Fibroblast of skin of scalp (primary cell): ENCODE measurements around the gene AWAT2. TPM values are rescaled to one million over a fixed set of nuclear protein-coding genes. Genes with fewer than 3 reads are reported as not detected.

Source experiments
- DNase-seq: peaks from one replicate; pipeline ENCODE4 v3.0.0-alpha.2; 2013
- polyA plus RNA-seq, 2 experiments: library from polyadenylated mRNA; unstranded; fragments of 120-200 nt; gene quantifications; one replicate each; pipeline ENCODE4 v1.2.1, GENCODE V29; 2013; ENCODE audit not compliant: insufficient read length in 2 of 2

The AWAT2 gene, protein sequence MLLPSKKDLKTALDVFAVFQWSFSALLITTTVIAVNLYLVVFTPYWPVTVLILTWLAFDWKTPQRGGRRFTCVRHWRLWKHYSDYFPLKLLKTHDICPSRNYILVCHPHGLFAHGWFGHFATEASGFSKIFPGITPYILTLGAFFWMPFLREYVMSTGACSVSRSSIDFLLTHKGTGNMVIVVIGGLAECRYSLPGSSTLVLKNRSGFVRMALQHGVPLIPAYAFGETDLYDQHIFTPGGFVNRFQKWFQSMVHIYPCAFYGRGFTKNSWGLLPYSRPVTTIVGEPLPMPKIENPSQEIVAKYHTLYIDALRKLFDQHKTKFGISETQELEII
- 0.16 TPM for polyA plus RNA-seq (2013, experiment 1 of 2; ENCODE audit: insufficient read length)
- 0.10 TPM for polyA plus RNA-seq (2013, experiment 2 of 2; ENCODE audit: insufficient read length)

DNA sequence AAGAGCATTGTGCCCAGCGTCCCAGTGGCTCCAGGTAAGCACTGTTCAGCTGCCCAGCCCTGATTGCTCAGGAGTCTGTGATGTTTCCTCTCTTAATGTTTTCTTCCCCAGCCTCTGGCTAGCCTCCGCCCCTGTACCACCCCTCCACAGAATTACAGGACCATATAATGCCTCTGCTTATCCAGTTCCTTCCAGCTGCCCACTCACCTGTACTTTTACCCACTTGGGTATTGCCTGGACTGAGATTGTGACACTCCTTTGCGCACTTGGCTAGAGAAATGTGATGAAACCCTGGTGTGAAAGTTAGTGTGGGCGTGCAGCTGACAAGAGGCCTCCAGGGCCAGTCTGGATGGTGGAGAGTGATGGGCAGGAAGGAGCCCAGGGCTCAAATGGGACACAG, at the start of gene AWAT2:
Gene AWAT2, minus strand, starts transcription at position 14 of the 400 bp plus-strand sequence. Its CDS starts 6 bp downstream, at position 8.
- no peak for DNase-seq

DNA sequence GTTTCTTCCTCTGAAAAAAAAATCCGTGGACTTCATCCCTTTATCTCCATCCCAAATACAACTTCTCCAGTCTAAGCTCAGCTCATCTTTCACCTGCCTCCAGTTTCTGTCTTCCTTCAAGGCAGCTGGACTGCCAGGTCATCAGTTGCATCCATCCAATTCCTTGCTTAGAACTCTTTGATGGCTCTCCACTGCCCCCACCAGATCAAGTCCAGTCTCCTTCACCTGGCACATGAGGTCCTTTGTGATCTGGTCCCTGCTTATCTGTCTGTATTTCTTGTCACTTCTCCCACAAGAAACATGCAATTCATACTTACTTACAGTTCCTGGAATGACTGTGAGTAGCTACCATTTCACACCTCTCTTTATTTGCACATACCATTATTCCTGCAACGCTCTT, 46.3 kb upstream of the AWAT2 start:
- DNase-seq, result peak; percentile 19

DNA sequence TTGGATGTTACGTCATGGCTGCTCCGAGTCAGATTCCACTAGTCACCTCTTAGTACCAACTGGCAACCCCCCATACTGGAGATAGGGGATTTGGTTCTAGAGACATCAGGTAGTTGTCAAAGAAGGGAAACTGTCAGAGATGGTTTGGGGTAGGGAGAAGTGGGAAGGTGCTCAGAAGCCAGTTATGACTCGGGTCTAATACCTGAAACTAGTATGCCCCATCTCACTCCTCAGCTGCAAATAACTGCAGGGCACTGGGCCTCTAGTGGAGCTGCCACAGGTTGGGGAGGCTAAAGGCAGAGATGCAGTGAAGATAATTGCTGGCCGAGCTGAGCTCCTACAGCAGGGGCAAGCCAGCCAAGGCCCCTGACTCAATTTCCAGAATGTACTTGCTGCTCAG, 42.5 kb upstream of the AWAT2 start:
- no peak for DNase-seq

DNA sequence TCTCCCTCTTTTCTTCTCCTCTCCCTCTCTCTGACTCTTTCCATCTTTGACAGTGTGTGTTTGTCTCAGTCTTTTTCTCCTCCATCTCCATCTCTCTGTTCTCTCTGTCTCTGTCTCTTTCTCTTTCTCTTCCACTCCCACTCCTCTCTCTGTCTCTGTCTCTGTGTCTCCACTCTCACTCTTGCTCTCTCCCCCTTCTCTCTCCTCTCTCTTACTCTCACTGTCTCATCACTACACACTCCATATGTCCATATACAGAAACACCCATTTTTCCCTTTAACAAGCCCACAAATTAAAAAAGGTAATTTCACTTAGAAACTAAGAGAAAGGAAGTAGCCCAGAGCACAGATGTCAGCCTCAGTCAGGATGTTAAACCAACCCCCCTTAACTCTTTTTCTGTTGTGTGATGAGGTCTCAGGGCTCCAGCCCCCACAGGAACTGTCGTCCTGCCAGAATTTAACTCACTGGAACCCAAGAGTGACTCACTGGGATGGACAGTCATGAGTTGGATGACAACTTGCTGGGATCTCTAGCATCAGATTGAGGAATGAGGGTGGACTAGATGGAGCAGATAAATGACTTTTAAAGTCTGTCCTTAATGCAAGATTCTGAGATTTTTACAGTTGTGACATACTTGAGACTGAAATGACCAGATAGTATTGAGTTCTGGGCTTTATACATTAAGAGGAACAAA, 40.0 kb upstream of the AWAT2 start:
- peak; percentile 82 for DNase-seq

DNA sequence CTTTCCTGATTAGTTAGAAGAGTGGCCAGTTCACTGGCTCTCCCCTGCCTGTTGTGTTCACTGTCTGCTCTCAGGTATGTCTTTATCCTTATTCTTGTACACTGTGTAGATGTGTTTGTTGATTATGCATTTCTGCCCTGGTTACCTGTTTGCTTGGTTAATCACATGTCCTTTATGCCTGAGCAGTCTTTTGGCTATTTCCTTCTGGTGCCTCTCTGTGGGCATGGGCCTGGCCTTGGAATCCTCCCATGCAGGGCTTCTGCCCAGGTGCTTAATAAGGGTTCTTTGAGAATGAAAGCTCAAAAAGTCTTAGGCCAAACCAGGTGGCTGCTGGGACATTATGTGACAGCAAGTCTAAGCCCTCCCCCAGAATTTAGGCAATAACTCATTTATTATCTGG, 39.0 kb upstream of the AWAT2 start:
- no peak for DNase-seq

DNA sequence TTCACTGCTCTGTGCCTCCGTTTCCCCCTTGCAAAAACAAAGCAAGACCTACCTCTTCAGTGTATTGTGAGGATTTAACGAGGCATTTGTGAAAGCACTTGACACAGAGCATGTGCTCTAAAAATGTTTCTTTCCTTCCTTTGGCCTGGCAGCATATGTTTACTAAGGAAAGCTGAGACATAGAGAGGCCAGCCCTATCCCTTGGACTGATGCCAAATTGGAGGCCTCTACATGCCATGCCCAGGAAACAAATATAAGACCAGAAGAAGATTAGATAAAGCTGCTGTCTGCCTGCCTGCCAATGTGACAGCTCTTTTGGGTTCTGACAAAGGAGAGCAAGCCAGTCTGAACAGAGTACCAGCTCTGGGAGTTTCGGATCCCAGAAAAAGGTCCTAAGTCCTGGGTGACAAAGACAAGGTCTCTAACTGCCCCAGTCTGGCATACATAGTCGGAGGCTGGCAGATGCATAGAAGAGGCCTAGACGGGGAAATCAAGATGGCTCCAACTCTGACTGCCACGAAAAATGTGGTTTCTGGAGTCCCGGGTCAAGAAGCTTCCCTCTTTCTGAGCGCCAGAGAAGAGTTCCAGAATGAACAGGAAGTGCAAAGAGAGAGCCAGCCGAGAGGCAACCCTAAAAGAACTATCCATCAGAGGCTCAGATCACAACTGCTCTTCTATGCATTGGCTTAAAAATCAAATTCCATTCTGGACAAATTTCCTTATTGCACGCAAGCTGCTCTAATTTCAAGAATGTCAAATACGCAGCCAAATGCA, 38.3 kb upstream of the AWAT2 start:
- DNase-seq, result peak; percentile 48

DNA sequence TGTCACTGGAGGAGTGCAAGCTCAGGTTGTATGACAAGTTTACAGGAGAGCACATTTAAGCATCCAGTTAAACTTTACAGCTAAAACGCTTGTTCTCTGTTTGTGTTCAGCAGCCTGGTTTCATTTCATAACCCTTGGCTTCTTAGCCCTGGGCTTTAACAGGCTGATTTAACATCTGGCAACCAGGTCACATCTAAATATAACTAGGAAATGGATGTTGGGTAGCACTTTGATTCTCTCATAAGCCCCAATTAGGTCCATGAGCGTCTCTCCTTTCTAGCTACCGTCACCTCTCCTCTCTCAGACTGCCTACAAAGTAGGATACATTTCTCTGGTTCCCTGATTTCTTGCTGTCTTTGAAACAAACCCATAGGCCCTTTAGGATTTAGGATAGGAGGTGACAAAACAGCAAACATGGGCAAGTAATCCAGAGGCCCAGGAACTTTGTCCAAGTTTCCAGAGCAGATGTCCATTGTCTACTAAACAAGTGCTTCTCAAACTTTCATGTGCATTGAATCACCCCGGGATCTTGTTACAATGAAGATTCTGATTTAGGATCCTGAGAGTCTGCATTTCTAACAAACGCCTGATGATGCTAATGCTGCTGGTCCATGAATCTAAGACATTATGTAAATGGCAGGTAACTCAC, 35.0 kb upstream of the AWAT2 start:
- no peak for DNase-seq

DNA sequence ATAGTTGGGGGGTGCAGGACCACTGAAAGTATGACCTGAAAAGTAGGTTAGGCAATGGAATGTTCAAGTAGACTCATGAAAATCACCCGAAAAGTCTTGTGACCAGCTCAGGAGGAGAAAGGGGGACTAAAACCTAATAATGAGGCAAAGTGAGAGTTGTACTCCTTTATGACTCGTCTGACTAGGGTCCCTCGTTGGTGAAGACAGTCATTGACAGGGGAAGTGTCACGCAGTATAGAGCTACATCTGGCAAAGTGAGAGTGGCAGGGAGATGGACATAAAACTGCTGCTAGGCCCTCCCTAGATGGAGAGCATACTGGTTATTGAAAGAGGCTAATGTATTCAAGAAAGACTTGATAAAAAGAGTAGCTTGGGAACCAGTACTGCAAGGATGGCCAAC, 33.0 kb upstream of the AWAT2 start:
- DNase-seq, result no peak

DNA sequence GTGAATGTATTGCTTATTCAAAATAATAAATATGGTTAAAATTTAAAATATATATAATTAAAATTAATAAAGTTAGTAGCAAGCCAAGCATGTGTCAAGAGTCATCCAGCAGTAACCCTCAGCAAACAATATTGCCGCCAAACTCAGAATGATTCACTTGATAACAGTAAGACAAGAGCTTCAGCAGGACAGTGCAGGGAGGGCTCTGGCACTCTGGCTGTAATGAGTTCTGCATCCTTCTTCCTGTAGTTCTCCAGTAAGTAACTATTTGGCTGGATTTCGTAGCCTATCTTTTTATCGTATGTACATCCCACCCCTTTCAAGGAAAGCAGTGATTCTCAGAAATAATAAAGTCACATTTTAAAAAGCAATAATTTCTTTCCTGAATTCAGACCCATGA, 30.1 kb upstream of the AWAT2 start:
- no peak for DNase-seq

DNA sequence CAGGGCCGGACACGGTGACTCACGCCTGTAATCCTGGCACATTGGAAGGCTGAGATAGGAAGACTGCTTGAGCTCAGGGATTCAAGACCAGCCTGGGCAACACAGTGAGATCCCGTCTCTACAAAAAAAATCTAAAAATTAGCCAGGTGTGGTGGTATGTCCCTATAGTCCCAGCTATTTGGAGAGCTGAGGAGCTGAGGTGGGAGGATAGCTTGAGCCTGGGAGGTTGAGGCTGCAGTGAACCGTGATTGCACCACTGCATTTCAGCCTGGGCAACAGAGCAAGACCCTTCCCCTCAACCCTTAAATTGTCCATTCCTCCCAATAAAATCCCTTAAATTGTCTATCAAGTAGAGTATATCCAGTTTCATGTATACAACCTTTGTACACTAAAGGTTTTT, 29.6 kb upstream of the AWAT2 start:
- DNase-seq, result no peak

DNA sequence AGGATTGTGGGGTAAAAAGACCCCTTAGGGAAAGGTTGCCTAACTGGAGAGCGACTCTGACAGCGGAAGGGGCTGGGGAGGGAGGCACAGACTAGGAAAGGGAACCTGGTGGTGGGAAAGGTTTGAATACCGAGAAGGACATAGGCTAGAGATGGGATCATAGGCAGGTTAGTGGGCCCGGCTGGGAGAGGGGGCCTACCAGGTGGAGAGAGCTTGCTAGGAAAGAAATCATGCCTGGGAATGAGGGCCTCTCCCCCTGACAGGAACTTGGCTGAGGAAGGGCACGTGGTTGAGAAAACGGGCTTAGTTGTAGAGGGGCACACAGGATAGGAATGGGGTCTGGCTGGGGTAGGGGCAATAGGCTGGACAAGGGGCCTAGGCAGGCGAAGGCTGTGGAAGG, 16.9 kb upstream of the AWAT2 start:
- no peak for DNase-seq

DNA sequence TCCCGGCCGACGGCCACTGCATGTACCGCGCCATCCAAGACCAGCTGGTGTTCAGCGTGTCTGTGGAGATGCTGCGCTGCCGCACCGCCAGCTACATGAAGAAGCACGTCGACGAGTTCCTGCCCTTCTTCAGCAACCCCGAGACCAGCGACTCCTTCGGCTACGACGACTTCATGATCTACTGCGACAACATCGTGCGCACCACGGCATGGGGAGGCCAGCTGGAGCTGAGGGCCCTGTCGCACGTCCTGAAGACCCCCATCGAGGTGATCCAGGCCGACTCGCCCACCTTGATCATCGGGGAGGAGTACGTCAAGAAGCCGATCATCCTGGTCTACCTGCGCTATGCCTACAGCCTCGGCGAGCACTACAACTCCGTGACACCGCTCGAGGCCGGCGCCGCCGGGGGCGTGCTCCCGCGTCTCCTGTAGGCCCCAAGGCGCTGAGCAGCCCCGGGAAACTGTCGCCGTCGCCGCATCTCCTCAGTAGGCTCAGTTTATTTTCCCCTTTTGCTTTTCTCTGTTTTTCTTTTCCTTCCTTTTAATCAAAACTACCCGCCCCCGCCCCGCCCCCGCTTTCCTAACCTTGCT, 13.3 kb upstream of the AWAT2 start:
- no peak for DNase-seq

DNA sequence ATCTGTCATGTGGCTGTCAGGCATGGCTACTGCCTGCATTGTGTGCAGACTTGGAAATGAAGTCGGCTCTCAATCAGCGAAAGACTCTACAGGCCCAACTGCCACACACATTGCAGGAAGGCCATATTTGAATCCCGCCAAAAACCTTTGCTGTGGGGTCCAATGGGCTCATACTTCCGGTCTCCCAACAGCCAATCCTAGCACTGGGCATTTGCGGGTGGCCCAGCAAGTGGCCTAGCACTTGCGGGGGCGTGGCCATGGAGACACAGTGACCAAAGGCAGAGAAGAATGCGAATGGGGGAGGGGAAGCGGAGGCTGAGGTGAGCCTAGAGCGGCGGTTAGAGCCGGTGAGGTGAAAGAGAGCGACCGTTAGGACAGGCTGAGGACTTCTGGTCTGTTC, 12.3 kb upstream of the AWAT2 start, which contains the start of gene OTUD6A:
Gene OTUD6A, plus strand, starts transcription at position 382 of the 400 bp plus-strand sequence. CDS start 68 bp downstream, outside the sequence.
- no peak for DNase-seq

DNA sequence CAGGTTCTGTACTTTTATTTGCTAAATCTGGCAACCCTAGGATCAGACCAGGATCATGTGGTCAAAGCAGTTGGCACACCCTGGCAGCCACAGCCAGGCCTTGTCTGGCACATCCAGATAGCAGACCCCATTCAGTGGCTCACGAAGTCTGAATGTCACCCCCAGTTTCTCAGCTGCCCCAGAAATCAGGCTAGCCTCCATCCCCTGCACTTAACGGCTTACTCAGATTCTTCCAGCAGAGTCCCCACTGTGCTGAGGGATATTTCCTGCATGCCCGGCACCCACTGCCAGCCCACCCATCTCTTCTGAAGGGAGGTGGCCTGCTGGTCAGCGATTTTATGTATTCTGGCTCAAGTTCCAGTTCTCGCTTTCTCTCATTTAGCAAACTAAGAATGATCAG, 4.7 kb upstream of the AWAT2 start:
- no peak for DNase-seq

DNA sequence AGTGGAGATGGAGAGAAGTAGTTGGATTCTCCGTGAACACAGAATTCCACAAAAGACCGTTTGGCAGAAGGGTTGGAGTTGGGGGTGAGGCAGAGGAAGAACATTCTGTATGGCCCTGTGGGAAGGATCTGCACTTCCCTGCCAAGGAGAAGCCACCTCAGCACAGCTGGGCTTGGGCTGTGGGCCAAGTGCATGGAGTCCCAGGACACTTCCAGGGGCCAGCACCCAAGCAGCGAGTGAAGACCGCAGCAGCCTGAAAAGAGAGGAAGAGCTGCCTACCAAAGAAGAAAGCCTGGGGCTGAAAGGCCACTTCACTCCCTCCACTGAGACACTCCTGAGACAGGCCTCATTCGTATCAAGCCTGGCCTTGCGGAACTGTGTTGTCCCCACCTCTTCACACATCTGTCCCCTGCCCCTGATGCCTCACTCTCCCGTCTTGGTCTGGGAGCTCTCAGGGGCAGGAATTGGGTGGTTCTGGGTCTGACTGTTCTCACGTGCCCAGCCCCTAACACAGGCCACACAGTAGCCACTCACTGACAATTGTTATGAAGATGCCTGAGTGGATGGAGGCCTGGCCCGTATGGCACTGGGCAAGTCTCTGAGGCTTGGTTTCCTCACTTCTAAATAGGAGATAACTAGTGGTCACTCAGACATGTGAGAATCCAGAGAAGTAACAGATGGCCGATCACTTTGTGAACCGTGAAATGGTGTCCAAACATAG, 3.3 kb upstream of the AWAT2 start:
- no peak for DNase-seq

DNA sequence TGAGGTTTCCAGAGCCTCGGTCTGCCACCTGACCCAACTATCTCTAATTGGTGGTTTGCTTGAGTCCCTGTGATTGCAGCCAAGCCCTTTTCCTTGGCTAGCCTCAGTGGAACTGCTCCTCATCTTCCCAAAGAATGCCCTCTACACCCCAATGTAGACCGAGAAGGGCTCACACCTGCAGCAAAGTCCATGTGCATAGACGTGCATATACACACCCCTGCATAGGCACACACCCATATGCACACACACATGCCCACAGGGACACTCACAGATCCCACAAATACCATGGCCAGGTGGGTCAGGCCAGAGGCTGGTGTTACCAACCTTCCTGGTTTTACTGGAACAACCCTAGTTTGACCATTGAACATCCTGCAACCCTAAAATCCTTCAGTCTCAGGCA, 332 bp downstream of the AWAT2 start:
- no peak for DNase-seq

DNA sequence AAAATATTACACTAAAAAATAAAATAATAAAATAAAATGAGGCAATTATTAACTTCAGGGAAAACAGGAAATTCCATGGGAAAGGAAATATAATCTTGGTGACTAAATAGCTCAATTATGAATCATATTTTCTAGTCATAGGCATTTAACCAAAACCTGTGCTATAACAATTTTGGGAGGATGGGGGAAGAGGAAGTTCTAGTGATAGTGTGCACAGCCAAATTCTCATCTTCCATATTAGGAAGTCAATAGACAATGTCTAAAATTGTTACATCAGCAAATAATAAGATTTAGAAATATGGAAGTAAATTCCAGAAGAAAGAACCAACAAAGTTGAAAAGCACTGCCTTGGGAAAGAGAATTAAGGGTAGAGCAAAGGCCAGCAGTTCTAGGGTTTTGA, 2.8 kb downstream of the AWAT2 start:
- DNase-seq, result peak; percentile 82

DNA sequence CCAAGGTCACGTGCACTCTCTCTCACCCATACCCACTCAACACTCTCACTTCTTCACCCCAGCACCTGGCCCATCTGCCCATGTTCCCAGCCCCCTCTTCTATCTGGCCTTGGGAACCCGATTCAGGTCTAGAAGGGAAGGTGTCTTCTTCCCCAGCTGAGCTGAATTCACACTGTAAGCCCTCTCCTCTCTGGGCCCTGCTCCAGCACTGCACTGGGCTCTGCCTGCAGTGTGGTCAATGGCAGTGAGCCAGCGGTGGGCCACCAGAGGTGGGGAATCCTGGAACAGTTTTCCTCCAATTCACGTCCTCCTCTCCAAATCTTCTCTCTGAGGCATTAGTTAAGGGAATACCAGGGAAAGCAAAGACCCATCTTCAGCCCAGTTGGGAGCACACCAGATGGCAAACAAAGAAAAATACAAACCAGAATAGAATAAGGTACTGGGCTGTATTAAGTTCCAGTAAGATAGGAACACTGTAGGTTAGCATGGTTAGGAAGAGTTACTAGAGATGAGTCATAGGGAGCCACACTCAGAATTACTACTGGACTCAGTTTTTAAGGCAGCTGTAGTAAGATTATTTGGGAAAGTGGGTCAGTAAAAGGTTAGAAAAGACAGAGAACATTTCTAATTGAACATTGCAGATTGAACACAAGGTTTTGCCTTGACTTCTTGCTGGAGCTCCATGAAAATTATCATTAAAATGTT, 5.0 kb downstream of the AWAT2 start:
- DNase-seq, result peak; percentile 21

DNA sequence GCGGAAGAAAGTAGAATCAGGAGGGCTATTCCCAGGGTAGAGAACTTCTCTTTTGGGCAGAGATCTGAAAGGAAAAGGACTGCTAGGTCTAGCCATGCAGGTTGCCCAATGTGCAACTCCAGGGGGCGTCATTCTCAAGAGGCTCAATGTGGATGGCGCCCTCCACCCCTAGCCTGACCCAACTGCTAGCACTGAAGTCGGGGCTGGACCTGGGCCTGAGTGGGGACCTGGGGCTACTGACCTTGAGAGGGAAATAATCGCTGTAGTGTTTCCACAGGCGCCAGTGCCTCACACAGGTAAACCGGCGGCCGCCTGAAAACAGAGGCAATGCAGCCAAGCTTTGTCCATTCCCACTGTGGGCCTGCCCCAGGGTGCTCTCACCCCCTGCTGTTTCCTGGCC, 6.1 kb downstream of the AWAT2 start:
- DNase-seq, result no peak

DNA sequence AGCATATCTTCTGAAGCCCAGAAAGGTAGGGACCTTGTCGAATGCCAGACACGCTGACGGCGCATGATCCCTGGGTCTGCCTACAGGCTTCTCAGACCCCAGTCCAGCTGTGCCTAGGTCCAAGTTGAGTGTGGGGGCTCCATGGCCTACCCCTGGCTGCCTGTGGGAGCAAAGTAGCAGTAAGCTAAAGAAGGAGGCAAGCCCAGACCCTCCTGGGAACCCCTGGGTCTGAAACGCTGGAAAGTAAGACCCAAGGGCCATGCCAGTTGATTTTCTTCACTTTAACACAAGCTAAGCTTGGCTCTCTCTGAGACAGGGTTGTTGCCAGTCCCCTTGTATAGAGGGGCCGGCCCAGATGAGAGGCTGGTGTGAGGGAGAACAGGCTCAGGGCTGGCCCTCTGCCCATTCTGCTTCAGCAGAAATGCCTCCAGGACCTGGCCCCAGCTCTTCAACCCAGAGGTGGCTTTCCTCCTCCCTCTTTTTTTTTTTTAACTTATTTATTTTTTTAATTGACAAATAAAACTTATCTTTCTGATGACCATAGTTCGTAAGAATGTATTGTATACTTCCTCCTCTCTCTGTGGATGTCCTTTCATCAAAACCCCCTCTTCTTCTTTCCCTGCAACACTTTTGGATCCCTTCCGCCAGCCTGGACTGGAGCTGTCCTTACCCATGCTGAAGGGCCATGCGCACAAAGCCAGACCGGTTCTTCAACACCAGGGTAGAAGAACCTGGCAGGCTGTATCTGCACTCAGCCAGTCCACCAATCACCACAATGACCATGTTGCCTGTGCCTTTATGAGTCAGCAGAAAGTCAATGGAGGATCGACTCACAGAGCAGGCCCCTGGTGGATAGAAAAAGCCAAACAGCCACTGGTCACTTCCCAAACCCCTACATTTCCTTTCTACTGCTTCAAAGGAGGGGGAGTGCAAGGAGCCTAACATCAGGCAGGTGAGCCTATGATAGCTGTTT, 7.1 kb downstream of the AWAT2 start:
- DNase-seq, result peak; percentile 25
